UCSD-AML1 (cell line): ENCODE data around the gene SORCS2.

Source experiments
- DNase-seq: peaks from one replicate; lab custom pipeline; 2025; ENCODE audit not compliant: unreplicated experiment; lab: John Stamatoyannopoulos, UW

SORCS2 gene

GRCh38 chr4:7319024-7319423 is 126.7 kb downstream of the SORCS2 start:
- no peak for DNase-seq

GRCh38 chr4:7320206-7320797 is 128.0 kb downstream of the SORCS2 start:
- DNase-seq, result no peak

- DNase-seq, result no peak
These were observed 130.0 kb downstream of the SORCS2 start for GRCh38 chr4:7322166-7322991.

GRCh38 chr4:7323461-7323871 is 131.1 kb downstream of the SORCS2 start:
- DNase-seq, result no peak

GRCh38 chr4:7323872-7324650 is 131.7 kb downstream of the SORCS2 start:
- DNase-seq, result no peak

GRCh38 chr4:7324651-7325121 is 132.3 kb downstream of the SORCS2 start:
- DNase-seq, result no peak

- no peak for DNase-seq
These were observed 133.2 kb downstream of the SORCS2 start for GRCh38 chr4:7325541-7325940.

- DNase-seq, result no peak
These were observed 134.0 kb downstream of the SORCS2 start for GRCh38 chr4:7326306-7326692.

GRCh38 chr4:7326693-7327340 is 134.5 kb downstream of the SORCS2 start:
- no peak for DNase-seq

- DNase-seq, result no peak
These were observed 135.1 kb downstream of the SORCS2 start for GRCh38 chr4:7327341-7327885.

- no peak for DNase-seq
These were observed 136.0 kb downstream of the SORCS2 start for GRCh38 chr4:7328162-7328912.

- DNase-seq, result no peak
These were observed 136.7 kb downstream of the SORCS2 start for GRCh38 chr4:7328913-7329638.

GRCh38 chr4:7330031-7330596 is 137.8 kb downstream of the SORCS2 start:
- DNase-seq, result no peak

- no peak for DNase-seq
These were observed 138.7 kb downstream of the SORCS2 start for GRCh38 chr4:7330811-7331681.

- no peak for DNase-seq
These were observed 139.3 kb downstream of the SORCS2 start for GRCh38 chr4:7331682-7332000.

- no peak for DNase-seq
These were observed 140.1 kb downstream of the SORCS2 start for GRCh38 chr4:7332216-7333023.

GRCh38 chr4:7333024-7333780 is 140.9 kb downstream of the SORCS2 start:
- no peak for DNase-seq
